Kidney epithelial cell (primary cell): ENCODE data around the gene NSMCE1. TPM values are rescaled to one million over a fixed set of nuclear protein-coding genes. Genes with fewer than 3 reads are reported as not detected.
"Not testable (repeated sequence)": the region's sequence is repeated elsewhere in the genome, so short reads cannot be mapped to it uniquely, and the experiment has no call there.

Source experiments
- DNase-seq: peaks from one replicate; pipeline ENCODE4 v3.0.0-alpha.2; 2010; ENCODE audit warnings: low read depth
- H3K27me3 ChIP-seq: 2 replicates; pipeline ENCODE4 v1.6.0; 2011; ENCODE audit warnings: low read length; ENCODE audit not compliant: control insufficient read depth, insufficient read depth
- H3K36me3 ChIP-seq: 2 replicates; pipeline ENCODE4 v1.5.1; 2011; ENCODE audit warnings: low read length; ENCODE audit not compliant: control insufficient read depth, insufficient read depth
- H3K4me3 ChIP-seq: 2 replicates; pipeline ENCODE4 v1.5.1; 2011; ENCODE audit warnings: low read depth, mild to moderate bottlenecking, control low read depth, low read length
- total RNA-seq: library from RNA; depleted of rRNA; stranded (reverse); fragments of >200 nt; gene quantifications from 2 replicates; pipeline ENCODE4 v1.2.3, GENCODE V29; 2015
- TF ChIP-seq, protein P1 (sequence below): IDR thresholded peaks from 2 replicates; pipeline ENCODE4 v1.5.1; 2011; ENCODE audit warnings: mild to moderate bottlenecking, moderate library complexity, low read length, control low read depth, inconsistent platforms; ENCODE audit not compliant: insufficient read depth, poor library complexity, severe bottlenecking

NSMCE1 gene
- total RNA-seq, 1 donor from 2014 or later, result 94.8 TPM

DNA sequence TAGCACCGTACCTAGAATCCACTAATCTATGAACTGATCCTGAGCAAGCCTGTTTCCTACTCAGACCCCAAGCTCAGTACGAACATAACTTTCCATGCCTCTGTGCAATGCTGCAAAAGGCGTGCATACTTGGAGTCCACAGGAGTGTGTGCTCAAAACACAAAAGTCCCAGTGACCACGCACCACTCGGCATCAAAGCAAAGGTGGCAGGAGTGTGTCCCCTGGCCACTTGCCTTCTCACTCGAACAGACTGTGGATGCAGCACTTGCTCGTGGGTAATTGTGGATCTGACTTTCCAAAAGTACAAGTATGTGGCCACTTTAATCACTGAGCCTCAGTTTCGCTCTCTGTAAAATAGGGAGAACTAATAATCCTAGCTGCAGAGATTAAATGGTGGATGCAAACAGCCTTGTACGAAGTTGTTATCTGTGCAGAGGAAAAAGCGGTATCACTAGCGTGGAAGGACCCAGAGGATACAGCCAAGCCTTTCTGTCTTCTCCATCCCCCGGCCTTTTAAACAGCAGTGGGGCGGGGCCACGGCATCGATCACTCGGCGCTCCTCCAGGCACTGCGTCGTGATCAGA is 65.6 kb downstream of the NSMCE1 start:
- DNase-seq, result no peak
- H3K36me3 ChIP-seq, result no peaks in the 10 kb centered on the region
- H3K4me3 ChIP-seq, result peak overlapping the region; percentile 81
- TF ChIP-seq, protein P1, sequence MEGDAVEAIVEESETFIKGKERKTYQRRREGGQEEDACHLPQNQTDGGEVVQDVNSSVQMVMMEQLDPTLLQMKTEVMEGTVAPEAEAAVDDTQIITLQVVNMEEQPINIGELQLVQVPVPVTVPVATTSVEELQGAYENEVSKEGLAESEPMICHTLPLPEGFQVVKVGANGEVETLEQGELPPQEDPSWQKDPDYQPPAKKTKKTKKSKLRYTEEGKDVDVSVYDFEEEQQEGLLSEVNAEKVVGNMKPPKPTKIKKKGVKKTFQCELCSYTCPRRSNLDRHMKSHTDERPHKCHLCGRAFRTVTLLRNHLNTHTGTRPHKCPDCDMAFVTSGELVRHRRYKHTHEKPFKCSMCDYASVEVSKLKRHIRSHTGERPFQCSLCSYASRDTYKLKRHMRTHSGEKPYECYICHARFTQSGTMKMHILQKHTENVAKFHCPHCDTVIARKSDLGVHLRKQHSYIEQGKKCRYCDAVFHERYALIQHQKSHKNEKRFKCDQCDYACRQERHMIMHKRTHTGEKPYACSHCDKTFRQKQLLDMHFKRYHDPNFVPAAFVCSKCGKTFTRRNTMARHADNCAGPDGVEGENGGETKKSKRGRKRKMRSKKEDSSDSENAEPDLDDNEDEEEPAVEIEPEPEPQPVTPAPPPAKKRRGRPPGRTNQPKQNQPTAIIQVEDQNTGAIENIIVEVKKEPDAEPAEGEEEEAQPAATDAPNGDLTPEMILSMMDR, result no peak
- H3K27me3 ChIP-seq, result no peaks in the 10 kb centered on the region

DNA sequence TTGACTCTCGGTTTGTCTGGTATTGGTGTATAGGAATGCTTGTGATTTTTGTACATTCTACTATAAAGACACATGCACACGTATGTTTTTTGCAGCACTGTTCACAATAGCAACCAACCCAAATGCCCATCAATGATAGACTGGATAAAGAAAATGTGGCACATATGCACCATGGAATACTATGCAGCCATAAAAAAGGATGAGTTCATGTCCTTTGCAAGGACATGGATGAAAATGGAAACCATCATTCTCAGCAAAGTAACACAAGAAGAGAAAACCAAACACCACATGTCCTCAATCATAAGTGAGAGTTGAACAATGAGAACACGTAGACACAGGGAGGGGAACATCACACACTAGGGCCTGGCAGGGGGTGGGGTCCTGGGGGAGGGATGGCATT is 67.7 kb downstream of the NSMCE1 start:
- H3K27me3 ChIP-seq, H3K4me3 ChIP-seq, H3K36me3 ChIP-seq, DNase-seq: not testable (repeated sequence)

DNA sequence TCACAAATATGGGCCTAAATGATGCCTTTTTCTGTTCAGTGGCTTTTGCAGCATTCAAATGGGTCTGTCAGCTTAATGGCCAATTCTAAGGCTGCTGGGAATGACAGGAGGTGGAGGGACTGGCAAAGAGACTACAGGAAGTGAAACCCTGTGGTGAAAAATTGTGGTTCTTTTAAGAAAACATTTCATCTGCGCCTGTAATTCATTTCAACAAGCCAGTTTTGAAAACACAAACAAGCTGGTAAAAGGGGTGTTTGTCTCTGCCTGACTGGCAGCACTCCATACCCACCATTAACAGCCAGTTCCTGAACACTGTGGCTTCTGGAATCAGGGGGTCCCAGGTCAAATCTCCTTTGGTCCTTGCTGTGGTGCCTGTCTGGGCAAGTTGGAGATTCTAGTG is 68.8 kb downstream of the NSMCE1 start:
- no peak for DNase-seq
- Histone ChIP-seq H3K4me3 (no peak overlapping the region), H3K36me3 (no peaks in the 10 kb centered on the region), H3K27me3 (no peaks in the 10 kb centered on the region)
- TF ChIP-seq, protein P1, result no peak

DNA sequence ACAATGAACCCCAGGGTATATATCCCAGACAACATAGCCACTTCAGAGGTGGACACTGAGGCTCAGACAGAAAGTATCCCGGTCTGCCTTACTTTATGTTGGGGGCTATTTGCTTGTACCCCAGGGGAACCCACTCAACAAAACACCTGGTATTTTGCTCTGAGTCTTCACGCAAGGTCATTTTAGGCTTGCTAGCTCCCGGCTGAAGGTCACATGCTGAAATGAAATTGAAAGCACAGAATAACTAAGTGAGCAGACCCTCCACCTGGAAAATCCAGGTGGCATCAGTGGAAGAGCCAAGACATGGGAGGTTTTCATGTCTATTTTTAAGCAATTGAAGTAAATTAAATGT is 69.4 kb downstream of the NSMCE1 start:
- Histone ChIP-seq H3K36me3 (no peaks in the 10 kb centered on the region), H3K27me3 (no peaks in the 10 kb centered on the region), H3K4me3 (no peak overlapping the region)
- no peak for DNase-seq
- TF ChIP-seq, protein P1, result no peak

DNA sequence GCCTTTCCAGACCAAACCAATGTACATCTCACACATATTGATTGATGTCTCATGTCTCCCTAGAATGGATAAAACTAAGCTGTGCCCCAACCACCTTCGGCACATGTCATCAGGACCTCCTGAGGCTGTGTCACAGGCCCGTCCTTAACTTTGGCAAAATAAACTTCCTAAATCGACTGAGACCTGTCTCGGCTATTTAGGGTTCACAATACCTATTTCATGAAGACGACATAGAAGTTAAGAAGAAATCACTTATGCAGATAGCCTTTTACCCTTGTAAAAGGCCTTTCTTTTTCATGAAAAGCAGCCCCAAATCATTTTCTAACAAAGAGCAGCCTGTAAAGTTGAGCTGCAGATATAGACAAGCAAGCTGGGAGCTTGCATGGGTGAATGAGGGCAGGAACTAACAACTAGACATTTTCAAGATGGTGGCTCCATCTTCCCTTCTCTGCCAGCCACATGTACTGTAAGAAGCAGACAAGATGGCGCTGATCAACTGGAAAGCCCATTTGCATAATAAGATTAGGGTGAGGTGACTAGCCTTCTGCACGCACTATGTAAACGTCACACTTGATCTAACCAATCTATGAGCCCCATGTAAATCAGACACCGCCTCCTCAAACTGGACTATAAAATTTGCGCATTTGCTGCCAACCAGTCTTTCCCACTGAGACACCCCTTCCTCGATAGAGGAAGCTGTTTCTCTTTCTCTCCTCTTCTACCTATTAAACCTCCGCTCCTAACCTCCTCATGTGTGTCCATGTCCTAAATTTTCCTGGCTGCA is 69.9 kb downstream of the NSMCE1 start:
- Histone ChIP-seq H3K27me3 (no peaks in the 10 kb centered on the region), H3K36me3 (no peaks in the 10 kb centered on the region), H3K4me3 (no peak overlapping the region)
- TF ChIP-seq, protein P1, result no peak
- no peak for DNase-seq

DNA sequence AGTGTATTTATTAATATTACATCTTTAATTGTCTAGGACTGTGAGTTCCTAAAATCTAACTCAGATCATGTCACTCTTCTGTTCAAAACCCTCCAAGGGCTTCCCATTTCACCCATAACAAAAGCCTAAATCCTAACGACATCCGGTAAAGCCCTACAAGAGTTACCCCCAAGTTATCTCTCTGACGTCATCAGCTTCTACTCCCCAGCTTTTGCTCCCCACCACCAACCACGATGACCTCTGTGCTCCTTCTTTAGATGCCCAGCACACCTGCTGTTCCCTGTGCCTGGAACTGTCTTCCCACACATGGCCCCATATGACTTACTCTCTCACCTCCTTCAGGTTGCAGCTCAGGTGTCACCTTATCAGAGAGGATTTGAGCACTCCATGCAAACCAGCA is 71.6 kb downstream of the NSMCE1 start:
- Histone ChIP-seq H3K4me3 (no peak overlapping the region), H3K27me3 (no peaks in the 10 kb centered on the region), H3K36me3 (no peaks in the 10 kb centered on the region)
- DNase-seq, result no peak
- TF ChIP-seq, protein P1, result no peak
